GM10248 (cell line): ENCODE data around the gene DUSP9.

ENCODE experiments used
- CTCF ChIA-PET: fragments of 300-600 bp; sonication (Branson Sonifier 250); formaldehyde crosslinking; extraction: SDS; loops from one replicate; lab custom pipeline; 2021; ENCODE audit warnings: antibody characterized with exemption; lab: Yijun Ruan, JAX
- POLR2A ChIA-PET: fragments of 350-650 bp; sonication (Branson Sonifier 250); formaldehyde crosslinking; extraction: SDS; loops from one replicate; lab custom pipeline; 2020; ENCODE audit warnings: antibody characterized with exemption; lab: Yijun Ruan, JAX
- DNase-seq: peaks from one replicate; pipeline ENCODE4 v3.0.0; 2012; ENCODE audit errors: extremely low spot score
- TF ChIP-seq, protein P1 (sequence below): IDR thresholded peaks from 2 replicates; pipeline ENCODE4 v1.5.1; 2012; ENCODE audit warnings: mild to moderate bottlenecking, low read depth; ENCODE audit errors: extremely low read depth, missing control alignments, control extremely low read depth

DUSP9 gene

DNA sequence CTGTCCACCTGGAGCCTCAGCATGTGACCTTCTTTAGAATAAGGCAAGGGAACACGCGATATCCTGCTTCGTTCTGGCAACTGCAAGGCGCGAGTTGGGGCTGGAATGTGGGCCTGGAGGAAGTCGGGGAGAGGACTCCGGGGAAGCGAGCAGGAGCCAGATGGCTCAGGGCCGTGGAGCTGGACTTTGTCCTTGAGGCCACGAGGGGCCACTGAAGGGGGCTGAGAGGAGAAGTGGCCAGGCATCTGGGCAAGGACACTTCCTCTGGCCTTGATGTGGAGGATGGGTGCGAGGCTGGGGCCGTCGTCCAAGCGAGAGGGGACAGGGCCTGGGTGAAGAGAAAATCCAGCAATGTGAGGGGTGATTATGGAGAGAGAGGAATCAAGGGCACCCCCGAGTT lies 12.2 kb upstream of the DUSP9 start:
- DNase-seq = no peak
- ChIA-PET POLR2A (no interaction called here), CTCF (no interaction called here)
- TF ChIP-seq, protein P1, sequence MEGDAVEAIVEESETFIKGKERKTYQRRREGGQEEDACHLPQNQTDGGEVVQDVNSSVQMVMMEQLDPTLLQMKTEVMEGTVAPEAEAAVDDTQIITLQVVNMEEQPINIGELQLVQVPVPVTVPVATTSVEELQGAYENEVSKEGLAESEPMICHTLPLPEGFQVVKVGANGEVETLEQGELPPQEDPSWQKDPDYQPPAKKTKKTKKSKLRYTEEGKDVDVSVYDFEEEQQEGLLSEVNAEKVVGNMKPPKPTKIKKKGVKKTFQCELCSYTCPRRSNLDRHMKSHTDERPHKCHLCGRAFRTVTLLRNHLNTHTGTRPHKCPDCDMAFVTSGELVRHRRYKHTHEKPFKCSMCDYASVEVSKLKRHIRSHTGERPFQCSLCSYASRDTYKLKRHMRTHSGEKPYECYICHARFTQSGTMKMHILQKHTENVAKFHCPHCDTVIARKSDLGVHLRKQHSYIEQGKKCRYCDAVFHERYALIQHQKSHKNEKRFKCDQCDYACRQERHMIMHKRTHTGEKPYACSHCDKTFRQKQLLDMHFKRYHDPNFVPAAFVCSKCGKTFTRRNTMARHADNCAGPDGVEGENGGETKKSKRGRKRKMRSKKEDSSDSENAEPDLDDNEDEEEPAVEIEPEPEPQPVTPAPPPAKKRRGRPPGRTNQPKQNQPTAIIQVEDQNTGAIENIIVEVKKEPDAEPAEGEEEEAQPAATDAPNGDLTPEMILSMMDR = no peak

- TF ChIP-seq, protein P1 = no peak
- ChIA-PET CTCF (no interaction called here), POLR2A (no interaction called here)
- DNase-seq = no peak
Measured at GRCh38 chrX:153635388-153635787, 11.6 kb upstream of the DUSP9 start.

DNA sequence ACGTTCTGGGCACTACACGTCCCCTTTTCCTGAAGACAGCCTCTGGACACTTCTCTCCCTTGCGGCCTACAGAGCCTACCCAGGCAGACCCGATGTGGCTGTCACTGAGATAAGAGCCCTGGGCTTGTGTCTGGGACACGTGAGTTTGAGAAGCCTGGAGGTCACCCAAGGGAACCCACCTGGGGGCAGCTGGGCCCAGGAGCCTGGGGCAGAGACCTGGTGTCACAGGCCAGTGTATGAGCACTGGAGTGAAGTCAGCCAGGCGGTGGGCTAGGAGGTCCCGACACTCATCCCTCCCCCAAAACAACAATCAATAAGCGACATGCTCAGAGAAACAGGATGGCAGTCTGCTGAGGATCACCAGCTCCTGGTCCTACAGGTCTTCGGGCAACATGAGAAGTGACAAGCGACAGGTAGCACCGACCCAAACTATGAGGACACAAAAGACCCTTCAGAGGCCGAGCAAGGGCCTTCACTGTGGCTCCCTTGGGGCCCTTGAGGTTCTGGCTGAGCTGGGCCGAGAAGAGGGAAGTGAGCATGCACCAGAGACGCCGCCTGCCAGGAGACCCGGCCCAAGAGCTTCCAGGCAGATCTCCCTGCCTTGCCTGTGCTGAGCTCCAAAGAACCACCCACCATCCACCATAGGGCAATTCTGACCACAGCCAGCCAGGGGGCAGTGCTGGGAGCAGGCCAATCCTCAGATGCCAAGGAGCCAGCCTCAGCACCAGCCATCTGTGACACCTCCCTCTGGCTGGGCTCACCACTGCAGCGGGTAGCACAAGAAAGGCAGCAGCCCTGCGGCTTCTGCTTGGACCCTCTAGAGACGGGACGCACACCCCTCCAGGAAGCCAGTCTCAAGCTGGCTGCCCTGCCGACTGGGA lies 11.0 kb upstream of the DUSP9 start:
- ChIA-PET POLR2A (no interaction called here), CTCF (interaction anchor here (1.4 kb wide), 1 partner anchor 26 kb away, joined by 3 read pairs; no protein-coding TSS in a partner anchor)
- DNase-seq = peak; percentile 26
- TF ChIP-seq, protein P1 = peak; percentile 28

- POLR2A ChIA-PET = no interaction called here
- peak; percentile 5 for DNase-seq
- CTCF ChIA-PET = interaction anchor here (1.4 kb wide), 1 partner anchor 27 kb away, joined by 3 read pairs; no protein-coding TSS in a partner anchor
- TF ChIP-seq, protein P1 = no peak
Measured at GRCh38 chrX:153636716-153637115, 10.3 kb upstream of the DUSP9 start.

DNA sequence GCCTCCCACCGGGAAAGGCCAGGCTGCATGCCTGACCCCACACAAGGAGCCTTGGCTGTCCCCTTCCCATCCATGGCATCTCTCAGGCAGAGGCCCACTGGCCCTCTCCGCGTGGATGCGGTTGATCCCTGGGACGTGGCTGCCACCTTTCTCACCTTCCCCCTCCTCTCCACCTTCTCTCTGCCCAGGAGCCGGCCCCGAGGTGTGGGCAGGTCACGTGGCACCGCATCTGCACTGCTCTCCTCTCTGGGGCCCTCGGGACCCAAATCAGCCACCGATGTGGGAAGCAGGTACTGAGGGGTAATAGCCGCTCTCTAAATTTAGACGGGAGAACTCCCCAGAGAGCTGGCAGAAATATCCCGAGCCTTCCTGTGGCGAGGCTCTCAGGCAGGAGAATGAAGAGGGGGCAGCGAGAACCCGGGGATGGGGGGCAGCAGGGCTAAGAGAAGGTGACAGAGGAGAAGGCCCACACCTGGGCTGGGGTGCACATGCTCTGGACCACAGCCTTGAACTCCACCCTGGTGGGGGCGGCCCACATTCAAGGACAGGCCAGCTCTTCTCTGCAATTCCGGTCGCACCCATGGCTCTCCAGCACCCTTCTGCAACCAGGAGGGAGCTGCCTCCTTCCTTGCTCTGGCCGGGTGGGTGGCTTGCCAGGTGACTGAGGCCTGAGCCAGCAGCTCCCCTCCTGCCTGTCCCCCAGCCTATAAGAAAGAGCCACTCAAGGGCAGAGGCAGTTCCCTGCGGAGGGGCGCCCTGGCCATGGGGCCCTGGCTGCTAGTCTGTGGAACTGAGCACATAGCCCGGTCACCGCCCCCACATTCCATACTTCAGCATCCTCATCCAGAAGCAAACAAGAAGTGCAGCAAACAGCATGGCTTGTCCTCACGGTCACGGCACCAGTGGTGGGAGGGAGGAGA lies 9.6 kb upstream of the DUSP9 start:
- ChIA-PET POLR2A (no interaction called here), CTCF (interaction anchor here (1.4 kb wide), 1 partner anchor 27 kb away, joined by 3 read pairs; no protein-coding TSS in a partner anchor)
- peak; percentile 8 for DNase-seq
- TF ChIP-seq, protein P1 = no peak

- POLR2A ChIA-PET = no interaction called here
- CTCF ChIA-PET = interaction anchor here (0.7 kb wide), 1 partner anchor 99 kb away, joined by 3 read pairs; no protein-coding TSS in a partner anchor
- TF ChIP-seq, protein P1 = no peak
- peak; percentile 10 for DNase-seq
Measured at GRCh38 chrX:153638041-153638371, 9.0 kb upstream of the DUSP9 start.
